Fibroblast of pulmonary artery (primary cell): ENCODE data around the gene PLOD2.

Experiments
- DNase-seq: peaks from one replicate; pipeline ENCODE4 v3.0.0-alpha.2; 2010; ENCODE audit warnings: low read depth
- H3K4me3 ChIP-seq: replicated peaks from 2 replicates; pipeline ENCODE4 v1.5.1; 2011; ENCODE audit warnings: low read depth, mild to moderate bottlenecking, control low read depth, low read length, moderate library complexity
- CTCF ChIP-seq: IDR thresholded peaks from 2 replicates; pipeline ENCODE4 v1.5.1; 2011; ENCODE audit warnings: mild to moderate bottlenecking, control low read depth, low read length, inconsistent platforms; ENCODE audit errors: missing control alignments

PLOD2 gene

GRCh38 chr3:146160964-146161662 lies at the start of gene PLOD2:
PLOD2 (minus strand) TSS chr3:146161184; CDS start chr3:146160989, 195 bp downstream.
- no peak for TF ChIP-seq CTCF
- peak within 1 kb of the TSS; percentile 67 for H3K4me3 ChIP-seq
- DNase-seq: peak; percentile 94

- no peak overlapping the region for H3K4me3 ChIP-seq
- no peak for TF ChIP-seq CTCF
- DNase-seq: no peak
Measured at GRCh38 chr3:146209371-146209770, 48.4 kb upstream of the PLOD2 start.

- DNase-seq: no peak
- H3K4me3 ChIP-seq: no peak overlapping the region
- TF ChIP-seq CTCF: no peak
Measured at GRCh38 chr3:146203776-146204175, 42.8 kb upstream of the PLOD2 start.

- TF ChIP-seq CTCF: no peak
- DNase-seq: no peak
- H3K4me3 ChIP-seq: no peak overlapping the region
Measured at GRCh38 chr3:146200461-146201220, 39.7 kb upstream of the PLOD2 start.

GRCh38 chr3:146199762-146200161 lies 38.8 kb upstream of the PLOD2 start:
- DNase-seq: no peak
- H3K4me3 ChIP-seq: no peak overlapping the region
- TF ChIP-seq CTCF: no peak

GRCh38 chr3:146196789-146197188 lies 35.8 kb upstream of the PLOD2 start:
- no peak for TF ChIP-seq CTCF
- no peak for DNase-seq
- no peak overlapping the region for H3K4me3 ChIP-seq

GRCh38 chr3:146195605-146196004 lies 34.6 kb upstream of the PLOD2 start:
- TF ChIP-seq CTCF: no peak
- DNase-seq: no peak

More at GRCh38 chr3:146195605-146196004, 34.6 kb upstream of the PLOD2 start:
- H3K4me3 ChIP-seq: no peak overlapping the region
